Gastrocnemius medialis (tissue), 4 donors: ENCODE results near the gene NHSL1.

Source experiments
- POLR2A ChIP-seq, 2 donors: fragments of 450-650 bp; IDR thresholded peaks; one replicate each; pipeline ENCODE4 v1.6.1; 2017; ENCODE audit warnings: antibody characterized with exemption in 2 of 2, mild to moderate bottlenecking in 2 of 2, moderate library complexity in 2 of 2
- TF ChIP-seq, protein P1 (sequence below), 5 experiments: fragments of 450-650 bp in 3 of 5; fragments of 200-600 bp in 2 of 5; sonication (generic) in 2 of 5; IDR thresholded peaks in 4 of 5; conservative IDR thresholded peaks in 1 of 5; 1 replicate in 4 of 5; 2 replicates in 1 of 5; pipeline ENCODE4 v1.5.1; 2016 to 2019; ENCODE audit warnings: antibody characterized with exemption in 5 of 5, mild to moderate bottlenecking in 3 of 5, moderate library complexity in 3 of 5

DNA sequence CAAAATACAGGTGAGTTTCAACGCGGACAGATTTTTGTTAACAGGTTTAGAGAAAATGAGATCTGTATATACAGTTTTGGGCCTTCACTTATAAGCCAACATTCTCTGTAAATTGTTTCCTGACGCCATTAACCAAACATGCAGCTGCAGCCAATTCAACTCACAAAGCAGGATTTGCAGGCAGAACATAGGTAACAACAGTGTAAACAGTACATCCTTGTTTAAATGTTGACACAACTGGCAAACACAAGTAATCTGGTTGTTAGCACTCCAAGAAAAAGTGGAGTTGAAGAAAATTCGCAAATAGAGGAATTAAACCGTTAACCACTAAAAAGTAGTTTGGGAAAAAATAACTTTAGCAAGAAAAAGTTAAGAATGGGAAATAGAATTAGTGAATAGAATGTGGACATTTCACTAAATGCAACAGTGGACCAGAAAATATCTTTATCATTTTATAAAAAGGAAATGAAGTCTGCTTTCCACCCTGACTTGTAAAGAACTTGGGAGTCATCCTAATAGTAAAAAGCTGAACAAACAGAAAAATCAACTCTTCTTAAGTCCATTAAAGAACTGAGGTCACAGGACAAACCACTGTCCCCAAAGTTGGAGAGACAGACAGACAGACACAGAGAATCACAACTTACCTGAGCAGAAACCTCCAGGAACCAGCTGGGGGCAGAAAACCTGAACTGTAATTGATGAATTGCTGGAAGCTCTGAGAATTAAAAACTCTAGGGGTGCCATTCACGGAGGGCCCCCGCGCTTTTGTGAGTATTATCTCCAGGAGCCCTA, 111.5 kb downstream of the NHSL1 start:
- TF ChIP-seq, protein P1, sequence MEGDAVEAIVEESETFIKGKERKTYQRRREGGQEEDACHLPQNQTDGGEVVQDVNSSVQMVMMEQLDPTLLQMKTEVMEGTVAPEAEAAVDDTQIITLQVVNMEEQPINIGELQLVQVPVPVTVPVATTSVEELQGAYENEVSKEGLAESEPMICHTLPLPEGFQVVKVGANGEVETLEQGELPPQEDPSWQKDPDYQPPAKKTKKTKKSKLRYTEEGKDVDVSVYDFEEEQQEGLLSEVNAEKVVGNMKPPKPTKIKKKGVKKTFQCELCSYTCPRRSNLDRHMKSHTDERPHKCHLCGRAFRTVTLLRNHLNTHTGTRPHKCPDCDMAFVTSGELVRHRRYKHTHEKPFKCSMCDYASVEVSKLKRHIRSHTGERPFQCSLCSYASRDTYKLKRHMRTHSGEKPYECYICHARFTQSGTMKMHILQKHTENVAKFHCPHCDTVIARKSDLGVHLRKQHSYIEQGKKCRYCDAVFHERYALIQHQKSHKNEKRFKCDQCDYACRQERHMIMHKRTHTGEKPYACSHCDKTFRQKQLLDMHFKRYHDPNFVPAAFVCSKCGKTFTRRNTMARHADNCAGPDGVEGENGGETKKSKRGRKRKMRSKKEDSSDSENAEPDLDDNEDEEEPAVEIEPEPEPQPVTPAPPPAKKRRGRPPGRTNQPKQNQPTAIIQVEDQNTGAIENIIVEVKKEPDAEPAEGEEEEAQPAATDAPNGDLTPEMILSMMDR (IDR thresholded peaks at IDR 0.05 in 4 of 5, conservative IDR thresholded peaks at IDR 0.05 in 1 of 5), result no peak
- no peak for TF ChIP-seq POLR2A (IDR thresholded peaks at IDR 0.05)
